Measurements from ENCODE around the gene TBK1. TPM values are rescaled to one million over a fixed set of nuclear protein-coding genes. Genes with fewer than 3 reads are reported as not detected.

TBK1 gene
- total RNA-seq, 1 experiment from 2014 or later: 15.9 TPM

DNA sequence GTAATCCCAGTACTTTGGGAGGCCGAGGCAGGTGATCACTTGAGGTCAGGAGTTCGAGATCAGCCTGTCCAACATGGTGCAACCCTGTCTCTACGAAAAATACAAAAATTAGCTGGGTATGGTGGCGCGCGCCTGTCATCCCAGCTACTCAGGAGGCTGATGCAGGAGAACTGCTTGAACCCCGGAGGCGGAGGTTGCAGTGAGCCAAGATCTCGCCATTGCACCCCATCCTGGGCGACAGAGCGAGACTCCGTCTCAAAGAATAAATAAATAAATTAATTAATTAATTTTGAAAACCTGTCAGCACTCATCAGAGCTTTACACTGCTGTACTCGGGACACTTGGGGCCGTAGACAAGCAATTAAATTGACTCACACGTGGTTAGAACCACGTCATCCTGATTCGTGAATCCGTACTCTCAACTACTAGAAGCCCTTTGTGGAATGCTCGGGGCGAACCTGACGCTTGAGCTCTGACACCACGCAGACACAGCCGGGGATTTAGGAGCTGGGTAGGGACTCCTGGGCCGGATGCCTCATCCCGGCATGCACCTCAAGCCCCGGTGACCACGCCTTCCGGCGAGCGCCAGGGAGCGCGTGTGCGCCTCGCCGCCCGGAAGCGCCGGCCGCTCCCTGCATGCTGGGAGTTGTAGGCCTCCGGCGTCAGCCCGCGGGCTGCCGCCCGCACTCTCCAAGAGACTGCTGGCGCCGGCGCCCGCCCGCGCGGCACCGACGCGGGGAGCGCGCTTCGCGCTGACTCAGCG lies 48.0 kb upstream of the TBK1 start, which contains the start of gene XPOT:
XPOT (plus strand) TSS at position 686 of the 763 bp plus-strand sequence. CDS start 5,644 bp downstream, outside the sequence.
- H3K4me3 Mint-ChIP-seq: peak within 1 kb of the TSS; percentile 95
- TF ChIP-seq ETV6 (CRISPR knock-in tag; IDR thresholded peaks at IDR 0.05) (0 out of 2 replicates have a peak, but pooled peaks have one; percentile 7), SP1 (CRISPR knock-in tag; conservative IDR thresholded peaks at IDR 0.05) (peak; percentile 82), PRRX2 (CRISPR knock-in tag; IDR thresholded peaks at IDR 0.05) (no peak), TEAD1 (CRISPR knock-in tag; IDR thresholded peaks at IDR 0.05) (0 out of 2 replicates have a peak, but pooled peaks have one; percentile 7), TCF7 (CRISPR knock-in tag; IDR thresholded peaks at IDR 0.05; ENCODE audit: low read depth) (no peak), GABPB1 (CRISPR knock-in tag; IDR thresholded peaks at IDR 0.05) (peak; percentile 76), CDX4 (CRISPR knock-in tag; IDR thresholded peaks at IDR 0.05; ENCODE audit: borderline replicate concordance) (no peak), ZNF263 (CRISPR knock-in tag; IDR thresholded peaks at IDR 0.05; ENCODE audit: low read depth) (no peak), CBFB (CRISPR knock-in tag; IDR thresholded peaks at IDR 0.05; ENCODE audit: low read depth) (no peak), CREM (CRISPR knock-in tag; IDR thresholded peaks at IDR 0.05) (0 out of 2 replicates have a peak, but pooled peaks have one; percentile 68), ATF6 (CRISPR knock-in tag; IDR thresholded peaks at IDR 0.05) (no peak), ZNF671 (CRISPR knock-in tag; IDR thresholded peaks at IDR 0.05) (no peak), TEAD4 (CRISPR knock-in tag; IDR thresholded peaks at IDR 0.05) (no peak), HMGA2 (CRISPR knock-in tag; IDR thresholded peaks at IDR 0.05) (0 out of 2 replicates have a peak, but pooled peaks have one; percentile 42), USF1 (CRISPR knock-in tag; IDR thresholded peaks at IDR 0.05) (peak; percentile 44; the same call in 1 of the 2 replicates), AR (CRISPR knock-in tag; IDR thresholded peaks at IDR 0.05) (no peak)
- TF ChIP-seq, protein P1, sequence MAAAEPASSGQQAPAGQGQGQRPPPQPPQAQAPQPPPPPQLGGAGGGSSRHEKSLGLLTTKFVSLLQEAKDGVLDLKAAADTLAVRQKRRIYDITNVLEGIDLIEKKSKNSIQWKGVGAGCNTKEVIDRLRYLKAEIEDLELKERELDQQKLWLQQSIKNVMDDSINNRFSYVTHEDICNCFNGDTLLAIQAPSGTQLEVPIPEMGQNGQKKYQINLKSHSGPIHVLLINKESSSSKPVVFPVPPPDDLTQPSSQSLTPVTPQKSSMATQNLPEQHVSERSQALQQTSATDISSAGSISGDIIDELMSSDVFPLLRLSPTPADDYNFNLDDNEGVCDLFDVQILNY (CRISPR knock-in tag; IDR thresholded peaks at IDR 0.05): 0 out of 2 replicates have a peak, but pooled peaks have one; percentile 13
- TF ChIP-seq, protein P2, sequence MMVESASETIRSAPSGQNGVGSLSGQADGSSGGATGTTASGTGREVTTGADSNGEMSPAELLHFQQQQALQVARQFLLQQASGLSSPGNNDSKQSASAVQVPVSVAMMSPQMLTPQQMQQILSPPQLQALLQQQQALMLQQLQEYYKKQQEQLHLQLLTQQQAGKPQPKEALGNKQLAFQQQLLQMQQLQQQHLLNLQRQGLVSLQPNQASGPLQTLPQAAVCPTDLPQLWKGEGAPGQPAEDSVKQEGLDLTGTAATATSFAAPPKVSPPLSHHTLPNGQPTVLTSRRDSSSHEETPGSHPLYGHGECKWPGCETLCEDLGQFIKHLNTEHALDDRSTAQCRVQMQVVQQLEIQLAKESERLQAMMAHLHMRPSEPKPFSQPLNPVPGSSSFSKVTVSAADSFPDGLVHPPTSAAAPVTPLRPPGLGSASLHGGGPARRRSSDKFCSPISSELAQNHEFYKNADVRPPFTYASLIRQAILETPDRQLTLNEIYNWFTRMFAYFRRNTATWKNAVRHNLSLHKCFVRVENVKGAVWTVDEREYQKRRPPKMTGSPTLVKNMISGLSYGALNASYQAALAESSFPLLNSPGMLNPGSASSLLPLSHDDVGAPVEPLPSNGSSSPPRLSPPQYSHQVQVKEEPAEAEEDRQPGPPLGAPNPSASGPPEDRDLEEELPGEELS (CRISPR knock-in tag; IDR thresholded peaks at IDR 0.05): no peak
- TF ChIP-seq, protein P3, sequence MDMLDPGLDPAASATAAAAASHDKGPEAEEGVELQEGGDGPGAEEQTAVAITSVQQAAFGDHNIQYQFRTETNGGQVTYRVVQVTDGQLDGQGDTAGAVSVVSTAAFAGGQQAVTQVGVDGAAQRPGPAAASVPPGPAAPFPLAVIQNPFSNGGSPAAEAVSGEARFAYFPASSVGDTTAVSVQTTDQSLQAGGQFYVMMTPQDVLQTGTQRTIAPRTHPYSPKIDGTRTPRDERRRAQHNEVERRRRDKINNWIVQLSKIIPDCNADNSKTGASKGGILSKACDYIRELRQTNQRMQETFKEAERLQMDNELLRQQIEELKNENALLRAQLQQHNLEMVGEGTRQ (CRISPR knock-in tag; IDR thresholded peaks at IDR 0.05): peak; percentile 74
- no peaks in the 10 kb centered on the region for H3K27me3 Mint-ChIP-seq (ENCODE audit: low read depth)
- no peaks in the 10 kb centered on the region for H3K36me3 Mint-ChIP-seq
- CTCF ChIA-PET: interaction anchor here (0.7 to 1.6 kb wide), 4 partner anchors 13 to 132 kb away, joined by 3 to 8 read pairs (median 4); partner anchors contain the start of gene C12orf56
- DNase-seq (ENCODE audit: low spot score) (peak; percentile 93), ATAC-seq (peak; percentile 91)
- peaks cover 47% of the 10 kb centered on the region for H3K4me1 Mint-ChIP-seq
- POLR2A ChIA-PET: interaction anchor here (0.6 to 1.5 kb wide), 5 partner anchors 47 to 570 kb away, joined by 3 to 6 read pairs (median 3); no protein-coding TSS in a partner anchor
- H3K27ac Mint-ChIP-seq: peak within 1 kb of the TSS; percentile 98
- no peaks in the 10 kb centered on the region for H3K9me3 Mint-ChIP-seq
